ENCODE results near the gene PHETA1.

- no peak for TF ChIP-seq EZH2 (IDR thresholded peaks at IDR 0.05; ENCODE audit: low read depth)
- TF ChIP-seq, protein P1, sequence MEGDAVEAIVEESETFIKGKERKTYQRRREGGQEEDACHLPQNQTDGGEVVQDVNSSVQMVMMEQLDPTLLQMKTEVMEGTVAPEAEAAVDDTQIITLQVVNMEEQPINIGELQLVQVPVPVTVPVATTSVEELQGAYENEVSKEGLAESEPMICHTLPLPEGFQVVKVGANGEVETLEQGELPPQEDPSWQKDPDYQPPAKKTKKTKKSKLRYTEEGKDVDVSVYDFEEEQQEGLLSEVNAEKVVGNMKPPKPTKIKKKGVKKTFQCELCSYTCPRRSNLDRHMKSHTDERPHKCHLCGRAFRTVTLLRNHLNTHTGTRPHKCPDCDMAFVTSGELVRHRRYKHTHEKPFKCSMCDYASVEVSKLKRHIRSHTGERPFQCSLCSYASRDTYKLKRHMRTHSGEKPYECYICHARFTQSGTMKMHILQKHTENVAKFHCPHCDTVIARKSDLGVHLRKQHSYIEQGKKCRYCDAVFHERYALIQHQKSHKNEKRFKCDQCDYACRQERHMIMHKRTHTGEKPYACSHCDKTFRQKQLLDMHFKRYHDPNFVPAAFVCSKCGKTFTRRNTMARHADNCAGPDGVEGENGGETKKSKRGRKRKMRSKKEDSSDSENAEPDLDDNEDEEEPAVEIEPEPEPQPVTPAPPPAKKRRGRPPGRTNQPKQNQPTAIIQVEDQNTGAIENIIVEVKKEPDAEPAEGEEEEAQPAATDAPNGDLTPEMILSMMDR (conservative IDR thresholded peaks at IDR 0.05) = no peak
Measured at GRCh38 chr12:111312016-111312415, 56.9 kb downstream of the PHETA1 start.

Data from PC-9 (cell line).